ENCODE measurements around the gene IL1R2.

Gene IL1R2

GRCh38 chr2:101952551-101952950, 39.2 kb upstream of the IL1R2 start:
- TF ChIP-seq CTCF (IDR thresholded peaks at IDR 0.05; ENCODE audit: borderline replicate concordance, insufficient read depth, low read depth, low read length): no peak
- H3K4me3 ChIP-seq (ENCODE audit: low read depth, low read length): no peak overlapping the region

GRCh38 chr2:101956465-101957438, 35.0 kb upstream of the IL1R2 start:
- TF ChIP-seq CTCF (IDR thresholded peaks at IDR 0.05; ENCODE audit: borderline replicate concordance, insufficient read depth, low read depth, low read length): no peak
- no peak overlapping the region for H3K4me3 ChIP-seq (ENCODE audit: low read depth, low read length)

- TF ChIP-seq CTCF (IDR thresholded peaks at IDR 0.05; ENCODE audit: borderline replicate concordance, insufficient read depth, low read depth, low read length): no peak
- no peak overlapping the region for H3K4me3 ChIP-seq (ENCODE audit: low read depth, low read length)
Measured at GRCh38 chr2:101958061-101958460, 33.7 kb upstream of the IL1R2 start.

GRCh38 chr2:101960819-101961337, 30.9 kb upstream of the IL1R2 start:
- no peak overlapping the region for H3K4me3 ChIP-seq (ENCODE audit: low read depth, low read length)
- no peak for TF ChIP-seq CTCF (IDR thresholded peaks at IDR 0.05; ENCODE audit: borderline replicate concordance, insufficient read depth, low read depth, low read length)

- H3K4me3 ChIP-seq (ENCODE audit: low read depth, low read length): no peak overlapping the region
- TF ChIP-seq CTCF (IDR thresholded peaks at IDR 0.05; ENCODE audit: borderline replicate concordance, insufficient read depth, low read depth, low read length): no peak
Measured at GRCh38 chr2:101961338-101962191, 30.2 kb upstream of the IL1R2 start.

GRCh38 chr2:101962309-101962708, 29.5 kb upstream of the IL1R2 start:
- TF ChIP-seq CTCF (IDR thresholded peaks at IDR 0.05; ENCODE audit: borderline replicate concordance, insufficient read depth, low read depth, low read length): no peak
- H3K4me3 ChIP-seq (ENCODE audit: low read depth, low read length): no peak overlapping the region
